H9 (cell line): Measurements from ENCODE around the gene CD3D. TPM values are rescaled to one million over a fixed set of nuclear protein-coding genes. Genes with fewer than 3 reads are reported as not detected.
A peak's percentile ranks its signal among the peaks of the same experiment; 100 is the strongest.

ENCODE experiments used
- DNase-seq: peaks from one replicate; pipeline ENCODE4 v3.0.0-alpha.2; 2017
- H2AFZ ChIP-seq: one replicate; pipeline ENCODE4 v1.6.1; 2013; ENCODE audit warnings: mild to moderate bottlenecking, low read length, control low read depth, moderate library complexity
- H2AK5ac ChIP-seq: 2 replicates; pipeline ENCODE4 v1.6.1; 2013; ENCODE audit warnings: low read length, control low read depth, mixed read lengths; ENCODE audit not compliant: insufficient read length
- H2BK120ac ChIP-seq: one replicate; pipeline ENCODE4 v1.6.1; 2013; ENCODE audit warnings: low read depth, mild to moderate bottlenecking, low read length, control low read depth, inconsistent platforms; ENCODE audit not compliant: poor library complexity, severe bottlenecking
- H2BK12ac ChIP-seq: 2 replicates; pipeline ENCODE4 v1.6.1; 2013; ENCODE audit warnings: low read length, control low read depth, mixed read lengths, low read depth; ENCODE audit not compliant: insufficient read length
- H2BK15ac ChIP-seq: 2 replicates; pipeline ENCODE4 v1.6.1; 2013; ENCODE audit warnings: low read depth, low read length, control low read depth
- H2BK20ac ChIP-seq: one replicate; pipeline ENCODE4 v1.6.1; 2013; ENCODE audit warnings: low read depth, mild to moderate bottlenecking, low read length, control low read depth, inconsistent platforms; ENCODE audit not compliant: poor library complexity, severe bottlenecking
- H2BK5ac ChIP-seq: 2 replicates; pipeline ENCODE4 v1.6.1; 2013; ENCODE audit warnings: low read length, control low read depth, mixed read lengths; ENCODE audit not compliant: insufficient read length
- H3K14ac ChIP-seq: 2 replicates; pipeline ENCODE4 v1.6.1; 2013; ENCODE audit warnings: low read length, control low read depth; ENCODE audit not compliant: insufficient read depth
- H3K18ac ChIP-seq: 2 replicates; pipeline ENCODE4 v1.6.1; 2013; ENCODE audit warnings: low read depth, mild to moderate bottlenecking, mixed read lengths, low read length, control low read depth; ENCODE audit not compliant: insufficient read length
- H3K23ac ChIP-seq: 2 replicates; pipeline ENCODE4 v1.6.1; 2013; ENCODE audit warnings: low read length, control low read depth, mixed read lengths, low read depth; ENCODE audit not compliant: insufficient read length
- H3K23me2 ChIP-seq: 2 replicates; pipeline ENCODE4 v1.6.1; 2013; ENCODE audit warnings: low read depth, mild to moderate bottlenecking, mixed read lengths, low read length, control low read depth; ENCODE audit not compliant: insufficient read length, poor library complexity, severe bottlenecking
- H3K27ac ChIP-seq: 2 replicates; pipeline ENCODE4 v1.5.1; 2013; ENCODE audit warnings: low read length, control low read depth, mixed read lengths, low read depth; ENCODE audit not compliant: insufficient read length
- H3K27me3 ChIP-seq: 2 replicates; pipeline ENCODE4 v1.6.1; 2013; ENCODE audit warnings: low read length, control low read depth, inconsistent platforms; ENCODE audit not compliant: insufficient read depth
- H3K4ac ChIP-seq: 2 replicates; pipeline ENCODE4 v1.6.1; 2013; ENCODE audit warnings: low read depth, mild to moderate bottlenecking, control low read depth, inconsistent platforms, low read length, moderate library complexity
- H3K4me1 ChIP-seq: 2 replicates; pipeline ENCODE4 v1.6.1; 2013; ENCODE audit warnings: low read length, control low read depth, inconsistent platforms; ENCODE audit not compliant: insufficient read depth
- H3K4me2 ChIP-seq: 2 replicates; pipeline ENCODE4 v1.6.1; 2013; ENCODE audit warnings: low read length, control low read depth, mixed read lengths; ENCODE audit not compliant: insufficient read length, insufficient read depth
- H3K56ac ChIP-seq: 2 replicates; pipeline ENCODE4 v1.6.1; 2013; ENCODE audit warnings: low read depth, mild to moderate bottlenecking, mixed read lengths, low read length, control low read depth; ENCODE audit not compliant: insufficient read length
- H3K79me1 ChIP-seq: 2 replicates; pipeline ENCODE4 v1.6.1; 2013; ENCODE audit warnings: low read depth, mild to moderate bottlenecking, moderate library complexity, low read length, control low read depth, inconsistent platforms; ENCODE audit not compliant: insufficient read depth, poor library complexity, severe bottlenecking
- H3K79me2 ChIP-seq: 2 replicates; pipeline ENCODE4 v1.6.1; 2013; ENCODE audit warnings: low read length, control low read depth, inconsistent platforms; ENCODE audit not compliant: insufficient read depth
- H3K9ac ChIP-seq: 2 replicates; pipeline ENCODE4 v1.6.1; 2013; ENCODE audit warnings: low read length, control low read depth, mixed read lengths; ENCODE audit not compliant: insufficient read length; ENCODE audit errors: extremely low read depth
- H3K9me3 ChIP-seq: one replicate; pipeline ENCODE4 v1.6.1; 2013; ENCODE audit warnings: low read depth, low read length, inconsistent platforms; ENCODE audit not compliant: control insufficient read depth
- H3T11ph ChIP-seq: one replicate; pipeline ENCODE4 v1.6.1; 2013; ENCODE audit warnings: mild to moderate bottlenecking, low read length, control low read depth, inconsistent platforms
- H4K20me1 ChIP-seq: one replicate; pipeline ENCODE4 v1.6.1; 2013; ENCODE audit not compliant: control insufficient read depth, insufficient read length, insufficient read depth
- H4K5ac ChIP-seq: 2 replicates; pipeline ENCODE4 v1.6.1; 2013; ENCODE audit warnings: low read depth, mild to moderate bottlenecking, mixed read lengths, low read length, control low read depth; ENCODE audit not compliant: insufficient read length
- H4K8ac ChIP-seq: replicated peaks from 2 replicates; pipeline ENCODE4 v1.6.1; 2013; ENCODE audit warnings: low read length, control low read depth, mixed read lengths, low read depth; ENCODE audit not compliant: insufficient read length
- H4K91ac ChIP-seq: 2 replicates; pipeline ENCODE4 v1.6.1; 2013; ENCODE audit warnings: low read depth, mild to moderate bottlenecking, moderate library complexity, mixed read lengths, low read length, control low read depth; ENCODE audit not compliant: insufficient read length
- H3K27ac Mint-ChIP-seq, 3 experiments: 2 replicates in 2 of 3; 3 replicates in 1 of 3; pipeline ENCODE4 v1.8.0; 2020 to 2021; ENCODE audit warnings: mixed read lengths in 3 of 3, mild to moderate bottlenecking in 1 of 3, moderate library complexity in 1 of 3
- H3K27me3 Mint-ChIP-seq: 2 replicates; pipeline ENCODE4 v1.8.0; 2021; ENCODE audit warnings: low read depth, mild to moderate bottlenecking, moderate library complexity, mixed read lengths
- H3K36me3 Mint-ChIP-seq, 3 experiments: 2 replicates in 2 of 3; 3 replicates in 1 of 3; pipeline ENCODE4 v1.8.0; 2020 to 2021; ENCODE audit warnings: low read depth in 3 of 3, mixed read lengths in 3 of 3; ENCODE audit not compliant: insufficient read depth in 1 of 3
- H3K4me1 Mint-ChIP-seq, 2 experiments: 2 replicates each; pipeline ENCODE4 v1.8.0; 2020; ENCODE audit warnings: mixed read lengths in 2 of 2
- H3K4me3 Mint-ChIP-seq, 2 experiments: 2 replicates in 1 of 2; 3 replicates in 1 of 2; pipeline ENCODE4 v1.8.0; 2020 to 2021; ENCODE audit warnings: mild to moderate bottlenecking in 2 of 2, mixed read lengths in 2 of 2, moderate library complexity in 1 of 2
- H3K9me3 Mint-ChIP-seq, 2 experiments: 2 replicates in 1 of 2; 3 replicates in 1 of 2; pipeline ENCODE4 v1.8.0; 2020; ENCODE audit warnings: mild to moderate bottlenecking in 2 of 2, mixed read lengths in 2 of 2, moderate library complexity in 1 of 2
- CTCF ChIP-seq: fragments of 200-600 bp; sonication (generic); conservative IDR thresholded peaks from 3 replicates; pipeline ENCODE4 v1.8.0; 2021; ENCODE audit warnings: antibody characterized with exemption, mild to moderate bottlenecking
- WGBS: extraction: QIAGEN DNeasy Blood & Tissue Kit; methylation state at CpG from one replicate; pipeline ENCODE4 v1.1.7; 2013; ENCODE audit warnings: missing lambda C conversion rate, low lambda C conversion rate, mixed read lengths; ENCODE audit not compliant: insufficient read length; ENCODE audit errors: extremely low coverage; 5-methylcytosine and 5-hydroxymethylcytosine counted together
- total RNA-seq: library from RNA; stranded (reverse); gene quantifications from 2 replicates; pipeline ENCODE4 v1.2.1, GENCODE V29; 2021

CD3D gene
- total RNA-seq, 1 experiment from 2014 or later: not detected

DNA sequence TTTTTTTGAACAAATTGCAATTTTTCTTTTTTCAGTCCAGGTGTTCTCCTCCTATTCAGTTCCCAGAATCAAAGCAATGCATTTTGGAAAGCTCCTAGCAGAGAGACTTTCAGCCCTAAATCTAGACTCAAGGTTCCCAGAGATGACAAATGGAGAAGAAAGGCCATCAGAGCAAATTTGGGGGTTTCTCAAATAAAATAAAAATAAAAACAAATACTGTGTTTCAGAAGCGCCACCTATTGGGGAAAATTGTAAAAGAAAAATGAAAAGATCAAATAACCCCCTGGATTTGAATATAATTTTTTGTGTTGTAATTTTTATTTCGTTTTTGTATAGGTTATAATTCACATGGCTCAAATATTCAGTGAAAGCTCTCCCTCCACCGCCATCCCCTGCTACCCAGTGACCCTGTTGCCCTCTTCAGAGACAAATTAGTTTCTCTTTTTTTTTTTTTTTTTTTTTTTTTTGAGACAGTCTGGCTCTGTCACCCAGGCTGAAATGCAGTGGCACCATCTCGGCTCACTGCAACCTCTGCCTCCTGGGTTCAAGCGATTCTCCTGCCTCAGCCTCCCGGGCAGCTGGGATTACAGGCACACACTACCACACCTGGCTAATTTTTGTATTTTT is 10.7 kb upstream of the CD3D start:
- Mint-ChIP-seq H3K27me3 (peaks cover 53% of the 10 kb centered on the region), H3K36me3 (no peaks in the 10 kb centered on the region), H3K9me3 (no peaks in the 10 kb centered on the region), H3K4me3 (no peak overlapping the region), H3K27ac (no peak overlapping the region), H3K4me1 (peaks cover 7% of the 10 kb centered on the region in 2 experiments)
- Histone ChIP-seq H3K14ac (no peak overlapping the region), H3K9me3 (no peaks in the 10 kb centered on the region), H4K20me1 (no peaks in the 10 kb centered on the region), H3K56ac (no peak overlapping the region), H3K27me3 (no peaks in the 10 kb centered on the region), H3K4ac (no peak overlapping the region), H3K23me2 (no peaks in the 10 kb centered on the region), H2BK15ac (no peak overlapping the region), H3K4me1 (no peaks in the 10 kb centered on the region), H3K18ac (no peak overlapping the region), H3K23ac (no peak overlapping the region), H4K5ac (no peak overlapping the region), H3K79me1 (no peaks in the 10 kb centered on the region), H2BK20ac (no peak overlapping the region), H2AFZ (no peak overlapping the region), H4K91ac (no peak overlapping the region), H3K27ac (no peak overlapping the region), H2BK12ac (no peak overlapping the region), H2AK5ac (no peak overlapping the region), H2BK120ac (no peak overlapping the region), H3T11ph (no peak overlapping the region), H3K4me2 (no peak overlapping the region), H3K79me2 (no peaks in the 10 kb centered on the region), H2BK5ac (no peak overlapping the region), H3K9ac (no peak overlapping the region), H4K8ac (no peak overlapping the region)
- peak; percentile 68 for TF ChIP-seq CTCF
- WGBS: no CpG with 5 or more reads among the region's 6 CpGs
- DNase-seq: no peak
